NCI-H774 (cell line): ENCODE data around the gene FBXO40.

ENCODE experiments used
- DNase-seq: peaks from one replicate; lab custom pipeline; 2025; lab: John Stamatoyannopoulos, UW

FBXO40 gene

GRCh38 chr3:121621491-121621890, 28.3 kb downstream of the FBXO40 start:
- no peak for DNase-seq

- DNase-seq: no peak
Observed at GRCh38 chr3:121624147-121624899, 31.1 kb downstream of the FBXO40 start.

- no peak for DNase-seq
Observed at GRCh38 chr3:121626495-121626894, 33.3 kb downstream of the FBXO40 start.

- no peak for DNase-seq
Observed at GRCh38 chr3:121627211-121627610, 34.0 kb downstream of the FBXO40 start.

GRCh38 chr3:121627622-121628021, 34.4 kb downstream of the FBXO40 start:
- no peak for DNase-seq

- DNase-seq: no peak
Observed at GRCh38 chr3:121629601-121630000, 36.4 kb downstream of the FBXO40 start.

- no peak for DNase-seq
Observed at GRCh38 chr3:121630355-121630754, 37.2 kb downstream of the FBXO40 start.

- DNase-seq: no peak
Observed at GRCh38 chr3:121637922-121638321, 44.7 kb downstream of the FBXO40 start.

- DNase-seq: no peak
Observed at GRCh38 chr3:121641127-121641526, 47.9 kb downstream of the FBXO40 start.

- no peak for DNase-seq
Observed at GRCh38 chr3:121642601-121643314, 49.6 kb downstream of the FBXO40 start.

- DNase-seq: no peak
Observed at GRCh38 chr3:121645054-121645453, 51.9 kb downstream of the FBXO40 start.

GRCh38 chr3:121648219-121648958, 55.2 kb downstream of the FBXO40 start:
- no peak for DNase-seq

GRCh38 chr3:121649645-121650044, 56.5 kb downstream of the FBXO40 start:
- no peak for DNase-seq

GRCh38 chr3:121651684-121652083, 58.5 kb downstream of the FBXO40 start:
- DNase-seq: peak; percentile 38

GRCh38 chr3:121654493-121655385, 61.6 kb downstream of the FBXO40 start:
- no peak for DNase-seq

GRCh38 chr3:121658716-121659435, 65.7 kb downstream of the FBXO40 start:
- no peak for DNase-seq

GRCh38 chr3:121659586-121659985, 66.4 kb downstream of the FBXO40 start:
- no peak for DNase-seq

GRCh38 chr3:121660356-121661171, 67.4 kb downstream of the FBXO40 start, which contains the start of gene HCLS1:
TSS of gene HCLS1 (minus strand) at chr3:121660903. CDS start at chr3:121658347, 2,556 bp downstream.
- DNase-seq: no peak

GRCh38 chr3:121661376-121661775, 68.2 kb downstream of the FBXO40 start:
- DNase-seq: no peak

GRCh38 chr3:121662742-121663141, 69.6 kb downstream of the FBXO40 start:
- no peak for DNase-seq
